NCI-H1092 treated with DMSO at 0.1 percent for 48 hours (cell line): ENCODE measurements around the gene ZNF451.

Source experiments
- DNase-seq: peaks from one replicate; lab custom pipeline; 2025; lab: John Stamatoyannopoulos, UW

Gene ZNF451

GRCh38 chr6:57209030-57209429, 119.0 kb downstream of the ZNF451 start:
- DNase-seq, result no peak

- no peak for DNase-seq
Observed at GRCh38 chr6:57210060-57210459, 120.1 kb downstream of the ZNF451 start.

GRCh38 chr6:57215260-57215659, 125.3 kb downstream of the ZNF451 start:
- DNase-seq, result no peak

- no peak for DNase-seq
Observed at GRCh38 chr6:57216235-57217101, 126.5 kb downstream of the ZNF451 start.

GRCh38 chr6:57217270-57217669, 127.3 kb downstream of the ZNF451 start:
- no peak for DNase-seq
